H7 (cell line): Measurements from ENCODE around the gene CLEC16A. TPM values are rescaled to one million over a fixed set of nuclear protein-coding genes. Genes with fewer than 3 reads are reported as not detected.

Experiments
- DNase-seq: peaks from one replicate; pipeline ENCODE4 v3.0.0; 2012
- H3K27me3 ChIP-seq: 2 replicates; pipeline ENCODE4 v1.6.0; 2011; ENCODE audit warnings: mild to moderate bottlenecking, low read length; ENCODE audit not compliant: control insufficient read depth, insufficient read depth
- H3K36me3 ChIP-seq: replicated peaks from 2 replicates; pipeline ENCODE4 v1.5.1; 2011; ENCODE audit warnings: low read length; ENCODE audit not compliant: control insufficient read depth, insufficient read depth
- H3K4me3 ChIP-seq: 2 replicates; pipeline ENCODE4 v1.5.1; 2011; ENCODE audit warnings: low read depth, mild to moderate bottlenecking, control low read depth, low read length, moderate library complexity; ENCODE audit not compliant: insufficient read depth
- total RNA-seq: library from RNA; depleted of rRNA; stranded (reverse); fragments of >200 nt; shearing (Covaris generic); gene quantifications from 2 replicates; pipeline ENCODE4 v1.2.3, GENCODE V29; 2014

The CLEC16A gene
- total RNA-seq, 1 experiment from 2014 or later = 12.0 TPM

- Histone ChIP-seq H3K36me3 (no peaks in the 10 kb centered on the region), H3K27me3 (no peaks in the 10 kb centered on the region), H3K4me3 (no peak overlapping the region)
- DNase-seq = no peak
Measured at GRCh38 chr16:11194913-11195312, 250.5 kb downstream of the CLEC16A start.

- Histone ChIP-seq H3K36me3 (no peaks in the 10 kb centered on the region), H3K4me3 (no peak overlapping the region), H3K27me3 (no peaks in the 10 kb centered on the region)
- no peak for DNase-seq
Measured at GRCh38 chr16:11196286-11196828, 252.0 kb downstream of the CLEC16A start.

GRCh38 chr16:11198375-11198774 lies 254.0 kb downstream of the CLEC16A start:
- no peaks in the 10 kb centered on the region for H3K27me3 ChIP-seq
- H3K4me3 ChIP-seq = no peak overlapping the region
- no peak for DNase-seq
- H3K36me3 ChIP-seq = no peaks in the 10 kb centered on the region

GRCh38 chr16:11198828-11199227 lies 254.5 kb downstream of the CLEC16A start:
- no peaks in the 10 kb centered on the region for H3K36me3 ChIP-seq
- no peak for DNase-seq
- no peak overlapping the region for H3K4me3 ChIP-seq
- H3K27me3 ChIP-seq = no peaks in the 10 kb centered on the region

- H3K4me3 ChIP-seq = no peak overlapping the region
- H3K27me3 ChIP-seq = no peaks in the 10 kb centered on the region
- DNase-seq = no peak
- H3K36me3 ChIP-seq = no peaks in the 10 kb centered on the region
Measured at GRCh38 chr16:11200592-11200991, 256.2 kb downstream of the CLEC16A start.

- Histone ChIP-seq H3K27me3 (no peaks in the 10 kb centered on the region), H3K36me3 (no peaks in the 10 kb centered on the region), H3K4me3 (no peak overlapping the region)
- peak; percentile 86 for DNase-seq
Measured at GRCh38 chr16:11201498-11202259, 257.3 kb downstream of the CLEC16A start.

GRCh38 chr16:11202260-11203091 lies 258.1 kb downstream of the CLEC16A start:
- no peaks in the 10 kb centered on the region for H3K36me3 ChIP-seq
- H3K4me3 ChIP-seq = no peak overlapping the region
- no peaks in the 10 kb centered on the region for H3K27me3 ChIP-seq
- peak; percentile 77 for DNase-seq

GRCh38 chr16:11203111-11203623 lies 258.8 kb downstream of the CLEC16A start:
- H3K27me3 ChIP-seq = no peaks in the 10 kb centered on the region
- H3K4me3 ChIP-seq = no peak overlapping the region
- DNase-seq = no peak
- no peaks in the 10 kb centered on the region for H3K36me3 ChIP-seq

- Histone ChIP-seq H3K4me3 (no peak overlapping the region), H3K36me3 (no peaks in the 10 kb centered on the region), H3K27me3 (no peaks in the 10 kb centered on the region)
- DNase-seq = no peak
Measured at GRCh38 chr16:11204513-11205047, 260.2 kb downstream of the CLEC16A start.

GRCh38 chr16:11205065-11205699 lies 260.8 kb downstream of the CLEC16A start:
- no peaks in the 10 kb centered on the region for H3K27me3 ChIP-seq
- no peak for DNase-seq
- H3K4me3 ChIP-seq = no peak overlapping the region
- H3K36me3 ChIP-seq = no peaks in the 10 kb centered on the region

GRCh38 chr16:11205754-11206581 lies 261.6 kb downstream of the CLEC16A start:
- Histone ChIP-seq H3K36me3 (no peaks in the 10 kb centered on the region), H3K27me3 (no peaks in the 10 kb centered on the region), H3K4me3 (no peak overlapping the region)
- peak; percentile 73 for DNase-seq

GRCh38 chr16:11207646-11208045 lies 263.3 kb downstream of the CLEC16A start:
- Histone ChIP-seq H3K27me3 (no peaks in the 10 kb centered on the region), H3K4me3 (no peak overlapping the region), H3K36me3 (no peaks in the 10 kb centered on the region)
- DNase-seq = no peak

- no peaks in the 10 kb centered on the region for H3K27me3 ChIP-seq
- DNase-seq = no peak
- no peak overlapping the region for H3K4me3 ChIP-seq
- no peaks in the 10 kb centered on the region for H3K36me3 ChIP-seq
Measured at GRCh38 chr16:11208916-11209665, 264.7 kb downstream of the CLEC16A start.
